ENCODE results near the gene GJD4. TPM values are rescaled to one million over a fixed set of nuclear protein-coding genes. Genes with fewer than 3 reads are reported as not detected.

The GJD4 gene
- total RNA-seq, result not detected in 2 replicates

GRCh38 chr10:35605191-35605590 is at the start of gene GJD4:
Gene GJD4, plus strand, starts transcription at chr10:35605341. Its CDS starts 227 bp downstream, at chr10:35605568.
- DNase-seq, result no peak
- no peak within 1 kb of the TSS for H3K27ac Mint-ChIP-seq
- no peak for ATAC-seq (ENCODE audit: low read depth)
- intact Hi-C loops (cut with micrococcal nuclease), result no loop called here
- POLR2A ChIA-PET, result no interaction called here
- CTCF ChIA-PET, result no interaction called here
- peaks cover 9% of the 10 kb centered on the region for H3K4me1 Mint-ChIP-seq
- no peak within 1 kb of the TSS for H3K4me3 Mint-ChIP-seq
- H3K9me3 Mint-ChIP-seq, result peaks cover 10% of the 10 kb centered on the region
- H3K27me3 Mint-ChIP-seq, result peaks cover 40% of the 10 kb centered on the region
- H3K36me3 Mint-ChIP-seq (ENCODE audit: low read depth), result no peaks in the 10 kb centered on the region
- TF ChIP-seq CTCF (IDR thresholded peaks at IDR 0.05), result no peak

- H3K27ac Mint-ChIP-seq, result no peak overlapping the region
- POLR2A ChIA-PET, result interaction anchor here (0.6 kb wide), 1 partner anchor 603 kb away, joined by 3 read pairs; no protein-coding TSS in a partner anchor
Observed at GRCh38 chr10:35555962-35556930, 48.9 kb upstream of the GJD4 start.

GRCh38 chr10:35558276-35558675 is 46.9 kb upstream of the GJD4 start:
- DNase-seq (no peak), ATAC-seq (ENCODE audit: low read depth) (no peak)
- Mint-ChIP-seq H3K9me3 (no peaks in the 10 kb centered on the region), H3K27me3 (no peaks in the 10 kb centered on the region), H3K27ac (no peak overlapping the region), H3K4me3 (no peak overlapping the region), H3K4me1 (peaks cover 26% of the 10 kb centered on the region), H3K36me3 (ENCODE audit: low read depth) (peaks cover 38% of the 10 kb centered on the region)
- ChIA-PET POLR2A (no interaction called here), CTCF (no interaction called here)
- no peak for TF ChIP-seq CTCF (IDR thresholded peaks at IDR 0.05)
- intact Hi-C loops (cut with micrococcal nuclease), result no loop called here

More at GRCh38 chr10:35555962-35556930, 48.9 kb upstream of the GJD4 start:
- TF ChIP-seq CTCF (IDR thresholded peaks at IDR 0.05), result no peak
- DNase-seq (no peak), ATAC-seq (ENCODE audit: low read depth) (no peak)
- H3K36me3 Mint-ChIP-seq (ENCODE audit: low read depth), result peaks cover 52% of the 10 kb centered on the region
- H3K9me3 Mint-ChIP-seq, result no peaks in the 10 kb centered on the region
- H3K4me3 Mint-ChIP-seq, result no peak overlapping the region
- intact Hi-C loops (cut with micrococcal nuclease), result no loop called here
- H3K27me3 Mint-ChIP-seq, result no peaks in the 10 kb centered on the region
- H3K4me1 Mint-ChIP-seq, result peaks cover 32% of the 10 kb centered on the region
- CTCF ChIA-PET, result interaction anchor here (1.1 to 3.3 kb wide), 2 partner anchors 7 to 10 kb away, joined by 3 to 16 read pairs; no protein-coding TSS in a partner anchor

GRCh38 chr10:35559416-35559815 is 45.7 kb upstream of the GJD4 start:
- H3K4me1 Mint-ChIP-seq, result peaks cover 19% of the 10 kb centered on the region
- TF ChIP-seq CTCF (IDR thresholded peaks at IDR 0.05), result no peak
- no peak for ATAC-seq (ENCODE audit: low read depth)
- no peaks in the 10 kb centered on the region for H3K9me3 Mint-ChIP-seq
- peaks cover 33% of the 10 kb centered on the region for H3K36me3 Mint-ChIP-seq (ENCODE audit: low read depth)
- intact Hi-C loops (cut with micrococcal nuclease), result no loop called here
- ChIA-PET CTCF (no interaction called here), POLR2A (no interaction called here)
- no peak overlapping the region for H3K27ac Mint-ChIP-seq
- no peak overlapping the region for H3K4me3 Mint-ChIP-seq
- DNase-seq, result no peak
- H3K27me3 Mint-ChIP-seq, result no peaks in the 10 kb centered on the region

GRCh38 chr10:35561715-35562114 is 43.4 kb upstream of the GJD4 start:
- CTCF ChIA-PET, result interaction anchor here (1.4 to 3.4 kb wide), 3 partner anchors 10 to 323 kb away, joined by 4 to 10 read pairs (median 7); no protein-coding TSS in a partner anchor
- Mint-ChIP-seq H3K9me3 (no peaks in the 10 kb centered on the region), H3K36me3 (ENCODE audit: low read depth) (peaks cover 35% of the 10 kb centered on the region), H3K4me3 (no peak overlapping the region), H3K27me3 (no peaks in the 10 kb centered on the region), H3K27ac (no peak overlapping the region), H3K4me1 (peaks cover 16% of the 10 kb centered on the region)
- intact Hi-C loops (cut with micrococcal nuclease), result loop anchor here (5.0 kb wide), 3 partner anchors 81 to 1321 kb away; partner anchors contain the start of gene FZD8
- no peak for ATAC-seq (ENCODE audit: low read depth)
- no peak for TF ChIP-seq CTCF (IDR thresholded peaks at IDR 0.05)
- DNase-seq, result no peak
- POLR2A ChIA-PET, result no interaction called here

Measured in activated B cell treated with CpG ODN at 0.5 μM for 24 hours (primary cell).